ENCODE data around the gene FAM3A.

The FAM3A gene

GRCh38 chrX:154532690-154533089 lies 16.7 kb upstream of the FAM3A start:
- H3K36me3 ChIP-seq (ENCODE audit: insufficient read depth, low read length), result peaks cover 29% of the 10 kb centered on the region
- no peak overlapping the region for H3K4me3 ChIP-seq (ENCODE audit: low read depth, low read length, poor library complexity, severe bottlenecking)
- H3K9me2 ChIP-seq (ENCODE audit: low read depth, low read length), result no peaks in the 10 kb centered on the region
- H3K9ac ChIP-seq (ENCODE audit: low read length), result no peak overlapping the region
- TF ChIP-seq CTCF (IDR thresholded peaks at IDR 0.05; ENCODE audit: low read length) (no peak), EZH2 (IDR thresholded peaks at IDR 0.05; ENCODE audit: borderline replicate concordance, low read length) (no peak)
- peaks cover 6% of the 10 kb centered on the region for H3K4me1 ChIP-seq (ENCODE audit: insufficient read depth, low read length, severe bottlenecking)
- no peaks in the 10 kb centered on the region for H4K20me1 ChIP-seq (ENCODE audit: insufficient read depth, low read length)
- no peaks in the 10 kb centered on the region for H3K79me2 ChIP-seq (ENCODE audit: insufficient read depth, low read length)
- no peak overlapping the region for H3K4me2 ChIP-seq (ENCODE audit: low read length)
- H3K27ac ChIP-seq (ENCODE audit: low read depth, low read length, poor library complexity, severe bottlenecking), result no peak overlapping the region
- H2AFZ ChIP-seq (ENCODE audit: low read length), result no peak overlapping the region
- no peaks in the 10 kb centered on the region for H3F3A ChIP-seq (ENCODE audit: insufficient read depth, low read length)
- no peaks in the 10 kb centered on the region for H3K27me3 ChIP-seq (ENCODE audit: insufficient read depth, low read length)
- H3K9me3 ChIP-seq (ENCODE audit: low read length), result no peaks in the 10 kb centered on the region

GRCh38 chrX:154531626-154532025 lies 15.6 kb upstream of the FAM3A start:
- Histone ChIP-seq H2AFZ (ENCODE audit: low read length) (no peak overlapping the region), H3K27ac (ENCODE audit: low read depth, low read length, poor library complexity, severe bottlenecking) (no peak overlapping the region), H3K4me2 (ENCODE audit: low read length) (no peak overlapping the region), H3K9me3 (ENCODE audit: low read length) (no peaks in the 10 kb centered on the region), H3F3A (ENCODE audit: insufficient read depth, low read length) (no peaks in the 10 kb centered on the region), H3K4me3 (ENCODE audit: low read depth, low read length, poor library complexity, severe bottlenecking) (no peak overlapping the region), H3K9me2 (ENCODE audit: low read depth, low read length) (no peaks in the 10 kb centered on the region), H4K20me1 (ENCODE audit: insufficient read depth, low read length) (no peaks in the 10 kb centered on the region), H3K9ac (ENCODE audit: low read length) (no peak overlapping the region), H3K4me1 (ENCODE audit: insufficient read depth, low read length, severe bottlenecking) (peaks cover 16% of the 10 kb centered on the region), H3K36me3 (ENCODE audit: insufficient read depth, low read length) (peaks cover 29% of the 10 kb centered on the region), H3K27me3 (ENCODE audit: insufficient read depth, low read length) (no peaks in the 10 kb centered on the region), H3K79me2 (ENCODE audit: insufficient read depth, low read length) (no peaks in the 10 kb centered on the region)
- TF ChIP-seq CTCF (IDR thresholded peaks at IDR 0.05; ENCODE audit: low read length) (no peak), EZH2 (IDR thresholded peaks at IDR 0.05; ENCODE audit: borderline replicate concordance, low read length) (no peak)

- H3K27ac ChIP-seq (ENCODE audit: low read depth, low read length, poor library complexity, severe bottlenecking), result no peak overlapping the region
- H3K9me3 ChIP-seq (ENCODE audit: low read length), result no peaks in the 10 kb centered on the region
- no peak for TF ChIP-seq CTCF (IDR thresholded peaks at IDR 0.05; ENCODE audit: low read length)
- no peak for TF ChIP-seq EZH2 (IDR thresholded peaks at IDR 0.05; ENCODE audit: borderline replicate concordance, low read length)
- peaks cover 26% of the 10 kb centered on the region for H3K36me3 ChIP-seq (ENCODE audit: insufficient read depth, low read length)
- H3K4me1 ChIP-seq (ENCODE audit: insufficient read depth, low read length, severe bottlenecking), result peaks cover 20% of the 10 kb centered on the region
- H3K9ac ChIP-seq (ENCODE audit: low read length), result no peak overlapping the region
- H2AFZ ChIP-seq (ENCODE audit: low read length), result no peak overlapping the region
- H3K27me3 ChIP-seq (ENCODE audit: insufficient read depth, low read length), result no peaks in the 10 kb centered on the region
- no peak overlapping the region for H3K4me3 ChIP-seq (ENCODE audit: low read depth, low read length, poor library complexity, severe bottlenecking)
- H3K4me2 ChIP-seq (ENCODE audit: low read length), result no peak overlapping the region
- H3F3A ChIP-seq (ENCODE audit: insufficient read depth, low read length), result no peaks in the 10 kb centered on the region
- no peaks in the 10 kb centered on the region for H4K20me1 ChIP-seq (ENCODE audit: insufficient read depth, low read length)
- no peaks in the 10 kb centered on the region for H3K79me2 ChIP-seq (ENCODE audit: insufficient read depth, low read length)
- no peaks in the 10 kb centered on the region for H3K9me2 ChIP-seq (ENCODE audit: low read depth, low read length)
These were observed 14.3 kb upstream of the FAM3A start for GRCh38 chrX:154530286-154530685.

Measured in OCI-LY1 (cell line).